BLaER1 treated with 17β-estradiol and CSF1 and Interleukin-3, amounts not matched to agents 10 nM and 100 nM (cell line): ENCODE measurements around the gene CLDND2.
"Not testable (repeated sequence)": the region's sequence is repeated elsewhere in the genome, so short reads cannot be mapped to it uniquely, and the experiment has no call there.

Source experiments
- H3K27ac ChIP-seq, 11 experiments: shearing (Covaris generic); formaldehyde crosslinking; 2 replicates each; pipeline ENCODE4 v1.8.1; 2022
- H3K27me3 ChIP-seq, 11 experiments: shearing (Covaris generic); formaldehyde crosslinking; 2 replicates each; pipeline ENCODE4 v1.8.1; 2022
- H3K36me3 ChIP-seq, 11 experiments: shearing (Covaris generic); formaldehyde crosslinking; 2 replicates each; pipeline ENCODE4 v1.8.1; 2022
- H3K4me1 ChIP-seq, 10 experiments: shearing (Covaris generic); formaldehyde crosslinking; 2 replicates each; pipeline ENCODE4 v1.8.1; 2022
- H3K4me2 ChIP-seq, 11 experiments: shearing (Covaris generic); formaldehyde crosslinking; 2 replicates each; pipeline ENCODE4 v1.8.1; 2022
- H3K4me3 ChIP-seq, 10 experiments: shearing (Covaris generic); formaldehyde crosslinking; 2 replicates each; pipeline ENCODE4 v1.8.1; 2022
- H3K9ac ChIP-seq, 11 experiments: shearing (Covaris generic); formaldehyde crosslinking; 2 replicates each; pipeline ENCODE4 v1.8.1; 2022
- H3K9me3 ChIP-seq, 11 experiments: shearing (Covaris generic); formaldehyde crosslinking; replicated peaks in 1 of 11; 2 replicates each; pipeline ENCODE4 v1.8.1; 2022
- H4K20me1 ChIP-seq, 11 experiments: shearing (Covaris generic); formaldehyde crosslinking; 2 replicates each; pipeline ENCODE4 v1.8.1; 2022
- Cebpa-rat ChIP-seq, 11 experiments: shearing (Covaris generic); IDR thresholded peaks; 2 replicates each; pipeline ENCODE4 v1.8.1; 2022

The CLDND2 gene

GRCh38 chr19:51368366-51369282 lies at the start of gene CLDND2:
TSS of gene CLDND2 (minus strand) at chr19:51369003. CDS start at chr19:51368577, 426 bp downstream.
- TF ChIP-seq Cebpa-rat (IDR thresholded peaks at IDR 0.05) = no peak
- H3K4me2 ChIP-seq = peak within 1 kb of the TSS; percentile 95 to 100 (median 99)
- H3K4me1 ChIP-seq = peaks cover 73 to 78% (median 75%) of the 10 kb centered on the region in 10 experiments
- H4K20me1 ChIP-seq = no peaks in the 10 kb centered on the region; a peak in 2 of 22 replicates
- peak within 1 kb of the TSS; percentile 76 to 97 (median 93) for H3K9ac ChIP-seq
- 0 out of 22 replicates have a peak, but pooled peaks cover 0 to 5% (median 0%) of the 10 kb centered on the region in 11 experiments for H3K36me3 ChIP-seq
- H3K4me3 ChIP-seq = peak within 1 kb of the TSS; percentile 67 to 87 (median 80)
- no peaks in the 10 kb centered on the region for H3K27me3 ChIP-seq
- peak within 1 kb of the TSS; percentile 51 to 99 (median 93); a peak in 21 of 22 replicates for H3K27ac ChIP-seq
- no peaks in the 10 kb centered on the region for H3K9me3 ChIP-seq

- no peak for TF ChIP-seq Cebpa-rat (IDR thresholded peaks at IDR 0.05)
- Histone ChIP-seq H3K4me1 (peaks cover 41 to 68% (median 62%) of the 10 kb centered on the region in 10 experiments), H3K4me3 (peak overlapping the region in 7 of 10 experiments; percentile 52 to 67 (median 54); a peak in 7 of 20 replicates), H3K4me2 (peak overlapping the region; percentile 80 to 98 (median 91)), H3K9ac (peak overlapping the region; percentile 56 to 83 (median 77); a peak in 21 of 22 replicates), H4K20me1 (peaks cover 0 to 5% (median 0%) of the 10 kb centered on the region in 11 experiments; a peak in 1 of 22 replicates), H3K36me3 (peaks cover 0 to 27% (median 13%) of the 10 kb centered on the region in 11 experiments; a peak in 10 of 22 replicates), H3K27ac (peak overlapping the region; percentile 70 to 88 (median 82); a peak in 21 of 22 replicates), H3K9me3 (no peaks in the 10 kb centered on the region), H3K27me3 (peaks cover 0 to 13% (median 6%) of the 10 kb centered on the region in 11 experiments; a peak in 11 of 22 replicates)
These were observed 49.0 kb upstream of the CLDND2 start for GRCh38 chr19:51417810-51418157.

- Histone ChIP-seq H4K20me1 (peaks cover 0 to 5% (median 0%) of the 10 kb centered on the region in 11 experiments; a peak in 1 of 22 replicates), H3K4me1 (peaks cover 41 to 68% (median 62%) of the 10 kb centered on the region in 10 experiments), H3K4me3 (peak within 1 kb of the TSS in 9 of 10 experiments; percentile 28 to 67 (median 54); a peak in 19 of 20 replicates), H3K4me2 (peak within 1 kb of the TSS; percentile 80 to 98 (median 91)), H3K9ac (peak within 1 kb of the TSS; percentile 56 to 83 (median 77); a peak in 21 of 22 replicates), H3K27me3 (peaks cover 0 to 13% (median 6%) of the 10 kb centered on the region in 11 experiments; a peak in 11 of 22 replicates), H3K36me3 (peaks cover 0 to 31% (median 13%) of the 10 kb centered on the region in 11 experiments; a peak in 11 of 22 replicates), H3K27ac (peak within 1 kb of the TSS; percentile 70 to 88 (median 82); a peak in 21 of 22 replicates), H3K9me3 (no peaks in the 10 kb centered on the region)
- TF ChIP-seq Cebpa-rat (IDR thresholded peaks at IDR 0.05) = no peak
These were observed 48.5 kb upstream of the CLDND2 start, which contains the start of gene SIGLEC10 for GRCh38 chr19:51417107-51417809. TSS of gene SIGLEC10 (minus strand) at chr19:51417642. CDS start at chr19:51417581, 61 bp downstream.

GRCh38 chr19:51416422-51416821 lies 47.6 kb upstream of the CLDND2 start:
- H4K20me1 ChIP-seq, H3K9me3 ChIP-seq: not testable (repeated sequence)
- H3K9ac ChIP-seq = peak overlapping the region; percentile 51 to 83 (median 77); a peak in 21 of 22 replicates
- peak overlapping the region; percentile 80 to 98 (median 91) for H3K4me2 ChIP-seq
- H3K27me3 ChIP-seq = peaks cover 0 to 11% (median 6%) of the 10 kb centered on the region in 11 experiments; a peak in 11 of 22 replicates
- H3K4me1 ChIP-seq = peaks cover 37 to 64% (median 59%) of the 10 kb centered on the region in 10 experiments
- H3K36me3 ChIP-seq = peaks cover 0 to 34% (median 14%) of the 10 kb centered on the region in 11 experiments; a peak in 11 of 22 replicates
- H3K27ac ChIP-seq = peak overlapping the region; percentile 70 to 88 (median 82); a peak in 21 of 22 replicates
- peak overlapping the region in 9 of 10 experiments; percentile 28 to 67 (median 54); a peak in 15 of 20 replicates for H3K4me3 ChIP-seq

- Histone ChIP-seq H3K27me3 (no peaks in the 10 kb centered on the region), H3K9ac (0 out of 22 replicates have a peak overlapping the region, but pooled peaks of 1 of the 11 experiments have one; percentile 13), H3K27ac (peak overlapping the region in 1 of 11 experiments; percentile 87; a peak in 1 of 22 replicates), H4K20me1 (no peaks in the 10 kb centered on the region), H3K4me1 (peaks cover 28 to 51% (median 46%) of the 10 kb centered on the region in 10 experiments), H3K9me3 (no peaks in the 10 kb centered on the region), H3K4me3 (no peak overlapping the region), H3K36me3 (peaks cover 0 to 41% (median 21%) of the 10 kb centered on the region in 11 experiments; a peak in 11 of 22 replicates), H3K4me2 (no peak overlapping the region; a peak in 1 of 22 replicates)
- TF ChIP-seq Cebpa-rat (IDR thresholded peaks at IDR 0.05) = no peak
These were observed 46.4 kb upstream of the CLDND2 start for GRCh38 chr19:51415187-51415586.

- Histone ChIP-seq H3K27ac (no peak overlapping the region), H3K4me1 (peaks cover 10 to 49% (median 31%) of the 10 kb centered on the region in 10 experiments), H3K4me2 (no peak overlapping the region), H3K9ac (no peak overlapping the region), H3K9me3 (peaks cover 0 to 4% (median 0%) of the 10 kb centered on the region in 11 experiments; a peak in 2 of 22 replicates), H3K4me3 (no peak overlapping the region), H3K36me3 (peaks cover 0 to 41% (median 21%) of the 10 kb centered on the region in 11 experiments; a peak in 11 of 22 replicates), H4K20me1 (no peaks in the 10 kb centered on the region), H3K27me3 (no peaks in the 10 kb centered on the region)
- TF ChIP-seq Cebpa-rat (IDR thresholded peaks at IDR 0.05) = no peak
These were observed 42.3 kb upstream of the CLDND2 start for GRCh38 chr19:51410950-51411748.

GRCh38 chr19:51407511-51408131 lies 38.8 kb upstream of the CLDND2 start:
- H3K9ac ChIP-seq = peak overlapping the region in 4 of 11 experiments; percentile 1 to 36 (median 16); a peak in 4 of 22 replicates
- peaks cover 7 to 45% (median 24%) of the 10 kb centered on the region in 10 experiments for H3K4me1 ChIP-seq
- H3K4me2 ChIP-seq = peak overlapping the region in 9 of 11 experiments; percentile 4 to 85 (median 46); a peak in 16 of 22 replicates
- H3K4me3 ChIP-seq = no peak overlapping the region
- no peaks in the 10 kb centered on the region for H4K20me1 ChIP-seq
- H3K27ac ChIP-seq = peak overlapping the region in 9 of 11 experiments; percentile 5 to 65 (median 54); a peak in 16 of 22 replicates
- no peak for TF ChIP-seq Cebpa-rat (IDR thresholded peaks at IDR 0.05)
- no peaks in the 10 kb centered on the region for H3K27me3 ChIP-seq
- H3K36me3 ChIP-seq = peaks cover 0 to 21% (median 6%) of the 10 kb centered on the region in 11 experiments; a peak in 10 of 22 replicates
- H3K9me3 ChIP-seq = peaks cover 11 to 27% (median 14%) of the 10 kb centered on the region in 11 experiments
